Nephron progenitor cell (in vitro differentiated cells): ENCODE measurements around the gene PI4KA.

Experiments
- DNase-seq: peaks from one replicate; pipeline ENCODE4 v3.0.0; 2021
- H3K27ac Mint-ChIP-seq: 2 replicates; pipeline ENCODE4 v1.8.0; 2021; ENCODE audit warnings: mild to moderate bottlenecking, moderate library complexity, mixed read lengths
- H3K27me3 Mint-ChIP-seq: 2 replicates; pipeline ENCODE4 v1.8.0; 2021; ENCODE audit warnings: mild to moderate bottlenecking, low read depth, mixed read lengths; ENCODE audit not compliant: poor library complexity
- H3K36me3 Mint-ChIP-seq: 2 replicates; pipeline ENCODE4 v1.8.0; 2021; ENCODE audit warnings: low read depth, mixed read lengths
- H3K4me1 Mint-ChIP-seq: 2 replicates; pipeline ENCODE4 v1.8.0; 2021; ENCODE audit warnings: mixed read lengths
- H3K4me3 Mint-ChIP-seq: 2 replicates; pipeline ENCODE4 v1.8.0; 2021; ENCODE audit warnings: mild to moderate bottlenecking, moderate library complexity, mixed read lengths
- H3K9me3 Mint-ChIP-seq: 2 replicates; pipeline ENCODE4 v1.8.0; 2021; ENCODE audit warnings: mild to moderate bottlenecking, moderate library complexity, mixed read lengths
- CTCF ChIP-seq: fragments of 200-600 bp; sonication (generic); IDR thresholded peaks from 2 replicates; pipeline ENCODE4 v1.5.0; 2021; ENCODE audit warnings: antibody characterized with exemption

Gene PI4KA

GRCh38 chr22:20781272-20781990 is 77.2 kb downstream of the PI4KA start:
- H3K27me3 Mint-ChIP-seq = peaks cover 6% of the 10 kb centered on the region
- H3K36me3 Mint-ChIP-seq = peaks cover 14% of the 10 kb centered on the region
- no peak for TF ChIP-seq CTCF
- no peak overlapping the region for H3K27ac Mint-ChIP-seq
- H3K4me1 Mint-ChIP-seq = peaks cover 14% of the 10 kb centered on the region
- H3K4me3 Mint-ChIP-seq = no peak overlapping the region
- no peaks in the 10 kb centered on the region for H3K9me3 Mint-ChIP-seq
- no peak for DNase-seq

- H3K4me3 Mint-ChIP-seq = no peak overlapping the region
- H3K4me1 Mint-ChIP-seq = peaks cover 14% of the 10 kb centered on the region
- DNase-seq = no peak
- H3K27me3 Mint-ChIP-seq = peaks cover 6% of the 10 kb centered on the region
- peaks cover 14% of the 10 kb centered on the region for H3K36me3 Mint-ChIP-seq
- TF ChIP-seq CTCF = no peak
- no peaks in the 10 kb centered on the region for H3K9me3 Mint-ChIP-seq
- no peak overlapping the region for H3K27ac Mint-ChIP-seq
These were observed 78.8 kb downstream of the PI4KA start for GRCh38 chr22:20779818-20780158.

GRCh38 chr22:20779014-20779817 is 79.4 kb downstream of the PI4KA start:
- H3K27ac Mint-ChIP-seq = peak overlapping the region; percentile 87
- no peak for TF ChIP-seq CTCF
- DNase-seq = no peak
- peaks cover 14% of the 10 kb centered on the region for H3K4me1 Mint-ChIP-seq
- H3K36me3 Mint-ChIP-seq = peaks cover 14% of the 10 kb centered on the region
- peaks cover 8% of the 10 kb centered on the region for H3K27me3 Mint-ChIP-seq
- H3K4me3 Mint-ChIP-seq = no peak overlapping the region
- no peaks in the 10 kb centered on the region for H3K9me3 Mint-ChIP-seq

GRCh38 chr22:20777420-20778177 is 81.0 kb downstream of the PI4KA start:
- DNase-seq = no peak
- Mint-ChIP-seq H3K4me1 (peaks cover 14% of the 10 kb centered on the region), H3K36me3 (peaks cover 14% of the 10 kb centered on the region), H3K27me3 (peaks cover 9% of the 10 kb centered on the region), H3K4me3 (no peak overlapping the region), H3K27ac (no peak overlapping the region), H3K9me3 (no peaks in the 10 kb centered on the region)
- no peak for TF ChIP-seq CTCF

- Mint-ChIP-seq H3K36me3 (peaks cover 14% of the 10 kb centered on the region), H3K9me3 (no peaks in the 10 kb centered on the region), H3K4me3 (no peak overlapping the region), H3K27ac (no peak overlapping the region), H3K4me1 (peaks cover 14% of the 10 kb centered on the region), H3K27me3 (peaks cover 9% of the 10 kb centered on the region)
- no peak for TF ChIP-seq CTCF
- DNase-seq = no peak
These were observed 81.8 kb downstream of the PI4KA start for GRCh38 chr22:20776624-20777405.
